H9 (cell line): ENCODE results near the gene R3HDM1. TPM values are rescaled to one million over a fixed set of nuclear protein-coding genes. Genes with fewer than 3 reads are reported as not detected.

Source experiments
- DNase-seq: peaks from one replicate; pipeline ENCODE4 v3.0.0-alpha.2; 2017
- H2AFZ ChIP-seq: one replicate; pipeline ENCODE4 v1.6.1; 2013; ENCODE audit warnings: mild to moderate bottlenecking, low read length, control low read depth, moderate library complexity
- H2AK5ac ChIP-seq: 2 replicates; pipeline ENCODE4 v1.6.1; 2013; ENCODE audit warnings: low read length, control low read depth, mixed read lengths; ENCODE audit not compliant: insufficient read length
- H2BK120ac ChIP-seq: one replicate; pipeline ENCODE4 v1.6.1; 2013; ENCODE audit warnings: low read depth, mild to moderate bottlenecking, low read length, control low read depth, inconsistent platforms; ENCODE audit not compliant: poor library complexity, severe bottlenecking
- H2BK12ac ChIP-seq: 2 replicates; pipeline ENCODE4 v1.6.1; 2013; ENCODE audit warnings: low read length, control low read depth, mixed read lengths, low read depth; ENCODE audit not compliant: insufficient read length
- H2BK15ac ChIP-seq: 2 replicates; pipeline ENCODE4 v1.6.1; 2013; ENCODE audit warnings: low read depth, low read length, control low read depth
- H2BK20ac ChIP-seq: one replicate; pipeline ENCODE4 v1.6.1; 2013; ENCODE audit warnings: low read depth, mild to moderate bottlenecking, low read length, control low read depth, inconsistent platforms; ENCODE audit not compliant: poor library complexity, severe bottlenecking
- H2BK5ac ChIP-seq: 2 replicates; pipeline ENCODE4 v1.6.1; 2013; ENCODE audit warnings: low read length, control low read depth, mixed read lengths; ENCODE audit not compliant: insufficient read length
- H3K14ac ChIP-seq: 2 replicates; pipeline ENCODE4 v1.6.1; 2013; ENCODE audit warnings: low read length, control low read depth; ENCODE audit not compliant: insufficient read depth
- H3K18ac ChIP-seq: 2 replicates; pipeline ENCODE4 v1.6.1; 2013; ENCODE audit warnings: low read depth, mild to moderate bottlenecking, mixed read lengths, low read length, control low read depth; ENCODE audit not compliant: insufficient read length
- H3K23ac ChIP-seq: 2 replicates; pipeline ENCODE4 v1.6.1; 2013; ENCODE audit warnings: low read length, control low read depth, mixed read lengths, low read depth; ENCODE audit not compliant: insufficient read length
- H3K23me2 ChIP-seq: 2 replicates; pipeline ENCODE4 v1.6.1; 2013; ENCODE audit warnings: low read depth, mild to moderate bottlenecking, mixed read lengths, low read length, control low read depth; ENCODE audit not compliant: insufficient read length, poor library complexity, severe bottlenecking
- H3K27ac ChIP-seq: 2 replicates; pipeline ENCODE4 v1.5.1; 2013; ENCODE audit warnings: low read length, control low read depth, mixed read lengths, low read depth; ENCODE audit not compliant: insufficient read length
- H3K27me3 ChIP-seq: 2 replicates; pipeline ENCODE4 v1.6.1; 2013; ENCODE audit warnings: low read length, control low read depth, inconsistent platforms; ENCODE audit not compliant: insufficient read depth
- H3K4ac ChIP-seq: 2 replicates; pipeline ENCODE4 v1.6.1; 2013; ENCODE audit warnings: low read depth, mild to moderate bottlenecking, control low read depth, inconsistent platforms, low read length, moderate library complexity
- H3K4me1 ChIP-seq: 2 replicates; pipeline ENCODE4 v1.6.1; 2013; ENCODE audit warnings: low read length, control low read depth, inconsistent platforms; ENCODE audit not compliant: insufficient read depth
- H3K4me2 ChIP-seq: 2 replicates; pipeline ENCODE4 v1.6.1; 2013; ENCODE audit warnings: low read length, control low read depth, mixed read lengths; ENCODE audit not compliant: insufficient read length, insufficient read depth
- H3K56ac ChIP-seq: 2 replicates; pipeline ENCODE4 v1.6.1; 2013; ENCODE audit warnings: low read depth, mild to moderate bottlenecking, mixed read lengths, low read length, control low read depth; ENCODE audit not compliant: insufficient read length
- H3K79me1 ChIP-seq: 2 replicates; pipeline ENCODE4 v1.6.1; 2013; ENCODE audit warnings: low read depth, mild to moderate bottlenecking, moderate library complexity, low read length, control low read depth, inconsistent platforms; ENCODE audit not compliant: insufficient read depth, poor library complexity, severe bottlenecking
- H3K79me2 ChIP-seq: 2 replicates; pipeline ENCODE4 v1.6.1; 2013; ENCODE audit warnings: low read length, control low read depth, inconsistent platforms; ENCODE audit not compliant: insufficient read depth
- H3K9ac ChIP-seq: 2 replicates; pipeline ENCODE4 v1.6.1; 2013; ENCODE audit warnings: low read length, control low read depth, mixed read lengths; ENCODE audit not compliant: insufficient read length; ENCODE audit errors: extremely low read depth
- H3K9me3 ChIP-seq: one replicate; pipeline ENCODE4 v1.6.1; 2013; ENCODE audit warnings: low read depth, low read length, inconsistent platforms; ENCODE audit not compliant: control insufficient read depth
- H3T11ph ChIP-seq: one replicate; pipeline ENCODE4 v1.6.1; 2013; ENCODE audit warnings: mild to moderate bottlenecking, low read length, control low read depth, inconsistent platforms
- H4K20me1 ChIP-seq: one replicate; pipeline ENCODE4 v1.6.1; 2013; ENCODE audit not compliant: control insufficient read depth, insufficient read length, insufficient read depth
- H4K5ac ChIP-seq: 2 replicates; pipeline ENCODE4 v1.6.1; 2013; ENCODE audit warnings: low read depth, mild to moderate bottlenecking, mixed read lengths, low read length, control low read depth; ENCODE audit not compliant: insufficient read length
- H4K8ac ChIP-seq: replicated peaks from 2 replicates; pipeline ENCODE4 v1.6.1; 2013; ENCODE audit warnings: low read length, control low read depth, mixed read lengths, low read depth; ENCODE audit not compliant: insufficient read length
- H4K91ac ChIP-seq: 2 replicates; pipeline ENCODE4 v1.6.1; 2013; ENCODE audit warnings: low read depth, mild to moderate bottlenecking, moderate library complexity, mixed read lengths, low read length, control low read depth; ENCODE audit not compliant: insufficient read length
- H3K27ac Mint-ChIP-seq, 3 experiments: 2 replicates in 2 of 3; 3 replicates in 1 of 3; pipeline ENCODE4 v1.8.0; 2020 to 2021; ENCODE audit warnings: mixed read lengths in 3 of 3, mild to moderate bottlenecking in 1 of 3, moderate library complexity in 1 of 3
- H3K27me3 Mint-ChIP-seq: 2 replicates; pipeline ENCODE4 v1.8.0; 2021; ENCODE audit warnings: low read depth, mild to moderate bottlenecking, moderate library complexity, mixed read lengths
- H3K36me3 Mint-ChIP-seq, 3 experiments: 2 replicates in 2 of 3; 3 replicates in 1 of 3; pipeline ENCODE4 v1.8.0; 2020 to 2021; ENCODE audit warnings: low read depth in 3 of 3, mixed read lengths in 3 of 3; ENCODE audit not compliant: insufficient read depth in 1 of 3
- H3K4me1 Mint-ChIP-seq, 2 experiments: 2 replicates each; pipeline ENCODE4 v1.8.0; 2020; ENCODE audit warnings: mixed read lengths in 2 of 2
- H3K4me3 Mint-ChIP-seq, 2 experiments: 2 replicates in 1 of 2; 3 replicates in 1 of 2; pipeline ENCODE4 v1.8.0; 2020 to 2021; ENCODE audit warnings: mild to moderate bottlenecking in 2 of 2, mixed read lengths in 2 of 2, moderate library complexity in 1 of 2
- H3K9me3 Mint-ChIP-seq, 2 experiments: 2 replicates in 1 of 2; 3 replicates in 1 of 2; pipeline ENCODE4 v1.8.0; 2020; ENCODE audit warnings: mild to moderate bottlenecking in 2 of 2, mixed read lengths in 2 of 2, moderate library complexity in 1 of 2
- WGBS: extraction: QIAGEN DNeasy Blood & Tissue Kit; methylation state at CpG from one replicate; pipeline ENCODE4 v1.1.7; 2013; ENCODE audit warnings: missing lambda C conversion rate, low lambda C conversion rate, mixed read lengths; ENCODE audit not compliant: insufficient read length; ENCODE audit errors: extremely low coverage; 5-methylcytosine and 5-hydroxymethylcytosine counted together
- total RNA-seq: library from RNA; stranded (reverse); gene quantifications from 2 replicates; pipeline ENCODE4 v1.2.1, GENCODE V29; 2021
- TF ChIP-seq, protein P1 (sequence below): fragments of 200-600 bp; sonication (generic); conservative IDR thresholded peaks from 3 replicates; pipeline ENCODE4 v1.8.0; 2021; ENCODE audit warnings: antibody characterized with exemption, mild to moderate bottlenecking

R3HDM1 gene
- total RNA-seq, 1 experiment from 2014 or later = 58.8 TPM

DNA sequence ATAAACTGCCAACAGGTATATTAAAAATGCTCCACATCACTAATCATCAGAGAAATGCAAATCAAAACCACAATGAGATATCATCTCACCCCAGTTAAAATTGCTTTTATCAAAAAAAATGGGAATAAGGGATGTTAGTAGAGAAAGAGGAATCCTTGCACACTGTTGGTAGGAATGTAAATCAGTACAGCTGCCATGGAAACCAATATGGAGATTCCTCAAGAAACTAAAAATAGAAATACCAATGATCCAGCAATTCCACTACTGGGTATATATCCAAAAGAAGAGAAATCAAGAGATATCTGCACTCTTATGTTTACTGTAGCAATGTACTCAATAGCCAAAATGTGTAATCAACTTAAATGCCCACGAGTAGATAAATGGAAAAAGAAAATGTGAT, 40.9 kb upstream of the R3HDM1 start:
- Histone ChIP-seq H3K4me2 (no peak overlapping the region), H3K27me3 (no peaks in the 10 kb centered on the region), H3K79me2 (no peaks in the 10 kb centered on the region), H3K4me1 (no peaks in the 10 kb centered on the region), H4K8ac (no peak overlapping the region), H3K14ac (no peak overlapping the region), H3K27ac (no peak overlapping the region), H2AK5ac (no peak overlapping the region), H3K18ac (no peak overlapping the region), H4K20me1 (no peaks in the 10 kb centered on the region), H3K79me1 (no peaks in the 10 kb centered on the region), H2BK120ac (no peak overlapping the region), H2AFZ (no peak overlapping the region), H3K9ac (no peak overlapping the region), H2BK5ac (no peak overlapping the region), H3K9me3 (no peaks in the 10 kb centered on the region), H2BK20ac (no peak overlapping the region), H3K23ac (no peak overlapping the region), H3K23me2 (no peaks in the 10 kb centered on the region), H2BK12ac (no peak overlapping the region), H3T11ph (no peak overlapping the region), H3K56ac (no peak overlapping the region), H3K4ac (no peak overlapping the region), H4K91ac (no peak overlapping the region), H4K5ac (no peak overlapping the region), H2BK15ac (no peak overlapping the region)
- peaks cover 10 to 15% of the 10 kb centered on the region in 2 experiments; a peak in 3 of 5 replicates for H3K9me3 Mint-ChIP-seq
- no peak overlapping the region for H3K4me3 Mint-ChIP-seq
- TF ChIP-seq, protein P1, sequence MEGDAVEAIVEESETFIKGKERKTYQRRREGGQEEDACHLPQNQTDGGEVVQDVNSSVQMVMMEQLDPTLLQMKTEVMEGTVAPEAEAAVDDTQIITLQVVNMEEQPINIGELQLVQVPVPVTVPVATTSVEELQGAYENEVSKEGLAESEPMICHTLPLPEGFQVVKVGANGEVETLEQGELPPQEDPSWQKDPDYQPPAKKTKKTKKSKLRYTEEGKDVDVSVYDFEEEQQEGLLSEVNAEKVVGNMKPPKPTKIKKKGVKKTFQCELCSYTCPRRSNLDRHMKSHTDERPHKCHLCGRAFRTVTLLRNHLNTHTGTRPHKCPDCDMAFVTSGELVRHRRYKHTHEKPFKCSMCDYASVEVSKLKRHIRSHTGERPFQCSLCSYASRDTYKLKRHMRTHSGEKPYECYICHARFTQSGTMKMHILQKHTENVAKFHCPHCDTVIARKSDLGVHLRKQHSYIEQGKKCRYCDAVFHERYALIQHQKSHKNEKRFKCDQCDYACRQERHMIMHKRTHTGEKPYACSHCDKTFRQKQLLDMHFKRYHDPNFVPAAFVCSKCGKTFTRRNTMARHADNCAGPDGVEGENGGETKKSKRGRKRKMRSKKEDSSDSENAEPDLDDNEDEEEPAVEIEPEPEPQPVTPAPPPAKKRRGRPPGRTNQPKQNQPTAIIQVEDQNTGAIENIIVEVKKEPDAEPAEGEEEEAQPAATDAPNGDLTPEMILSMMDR = no peak
- no peaks in the 10 kb centered on the region; a peak in 1 of 4 replicates for H3K4me1 Mint-ChIP-seq
- H3K27me3 Mint-ChIP-seq = no peaks in the 10 kb centered on the region; the same call in 1 of the 2 replicates
- H3K27ac Mint-ChIP-seq = no peak overlapping the region
- no CpG with 5 or more reads among the region's 1 CpG for WGBS
- peaks cover 31 to 37% (median 35%) of the 10 kb centered on the region in 3 experiments for H3K36me3 Mint-ChIP-seq
- no peak for DNase-seq
